ENCODE measurements around the gene TMEM54.

TMEM54 gene

GRCh38 chr1:32924881-32925344, 23.7 kb upstream of the TMEM54 start:
- CTCF ChIA-PET, result no interaction called here
- no peak for TF ChIP-seq CTCF (conservative IDR thresholded peaks at IDR 0.05; ENCODE audit: low read depth)
- POLR2A ChIA-PET (ENCODE audit: low non-redundant PET), result no interaction called here
- H3K27ac ChIP-seq, result no peak overlapping the region
- DNase-seq (ENCODE audit: low spot score), result no peak

- ChIA-PET POLR2A (ENCODE audit: low non-redundant PET) (no interaction called here), CTCF (no interaction called here)
- no peak for TF ChIP-seq CTCF (conservative IDR thresholded peaks at IDR 0.05; ENCODE audit: low read depth)
- no peak for DNase-seq (ENCODE audit: low spot score)
- no peak overlapping the region for H3K27ac ChIP-seq
Observed at GRCh38 chr1:32920833-32921232, 19.6 kb upstream of the TMEM54 start.

GRCh38 chr1:32919811-32920733, 18.9 kb upstream of the TMEM54 start:
- DNase-seq (ENCODE audit: low spot score), result no peak
- ChIA-PET POLR2A (ENCODE audit: low non-redundant PET) (no interaction called here), CTCF (interaction anchor here (0.6 kb wide), 2 partner anchors 155 to 207 kb away, joined by 3 to 7 read pairs; no protein-coding TSS in a partner anchor)
- TF ChIP-seq CTCF (conservative IDR thresholded peaks at IDR 0.05; ENCODE audit: low read depth), result no peak
- H3K27ac ChIP-seq, result no peak overlapping the region

DNA sequence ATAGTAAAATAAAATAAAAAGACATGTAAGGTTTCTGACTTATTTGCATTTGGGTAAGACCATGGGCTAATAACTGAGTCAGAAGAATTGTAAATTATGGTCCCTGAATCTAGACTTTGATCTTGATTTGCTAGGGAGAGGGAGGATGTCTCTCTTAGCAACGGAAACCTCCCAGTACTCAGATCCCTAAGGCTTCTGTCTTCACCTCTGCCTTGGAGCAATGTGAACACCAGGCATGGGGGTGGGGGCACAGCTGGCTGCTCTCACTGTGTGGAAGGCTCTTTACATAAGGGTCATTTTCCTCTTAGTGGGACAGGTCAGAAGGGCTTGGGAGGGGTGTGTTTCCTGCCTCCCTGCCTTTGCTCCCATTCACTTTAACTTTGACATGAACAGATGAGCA, 17.0 kb upstream of the TMEM54 start:
- no peak for TF ChIP-seq CTCF (conservative IDR thresholded peaks at IDR 0.05; ENCODE audit: low read depth)
- no peak overlapping the region for H3K27ac ChIP-seq
- DNase-seq (ENCODE audit: low spot score), result no peak
- ChIA-PET POLR2A (ENCODE audit: low non-redundant PET) (no interaction called here), CTCF (interaction anchor here (0.7 kb wide), 1 partner anchor 26 kb away, joined by 4 read pairs; no protein-coding TSS in a partner anchor)

GRCh38 chr1:32917521-32917920, 16.3 kb upstream of the TMEM54 start:
- CTCF ChIA-PET, result no interaction called here
- POLR2A ChIA-PET (ENCODE audit: low non-redundant PET), result no interaction called here
- H3K27ac ChIP-seq, result no peak overlapping the region
- no peak for TF ChIP-seq CTCF (conservative IDR thresholded peaks at IDR 0.05; ENCODE audit: low read depth)
- no peak for DNase-seq (ENCODE audit: low spot score)

GRCh38 chr1:32915766-32916706, 14.8 kb upstream of the TMEM54 start:
- ChIA-PET CTCF (interaction anchor here (0.7 kb wide), 1 partner anchor 552 kb away, joined by 3 read pairs; no protein-coding TSS in a partner anchor), POLR2A (ENCODE audit: low non-redundant PET) (no interaction called here)
- no peak for DNase-seq (ENCODE audit: low spot score)
- no peak for TF ChIP-seq CTCF (conservative IDR thresholded peaks at IDR 0.05; ENCODE audit: low read depth)
- H3K27ac ChIP-seq, result no peak overlapping the region
